ENCODE measurements around the gene CHP1.

DNA sequence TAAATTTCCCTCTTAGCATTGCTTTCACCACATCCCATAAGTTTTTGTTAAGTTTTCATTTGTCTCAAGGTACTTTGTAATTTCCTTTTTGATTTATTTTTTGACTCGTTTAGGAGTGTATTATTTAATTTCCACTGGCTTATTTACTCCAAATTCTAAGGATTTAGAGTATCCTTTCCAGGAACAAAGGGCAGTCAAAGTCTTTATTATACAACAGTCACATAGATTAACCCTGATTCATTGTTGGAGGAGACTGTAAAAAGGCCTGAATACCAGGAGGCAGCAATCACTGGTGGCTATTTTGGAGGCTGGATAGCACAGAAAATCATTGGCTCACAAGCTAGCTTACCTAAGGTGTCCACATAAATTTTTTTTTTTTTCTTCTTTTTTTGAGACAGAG is 61.5 kb downstream of the CHP1 start:
- TF ChIP-seq, protein P1, sequence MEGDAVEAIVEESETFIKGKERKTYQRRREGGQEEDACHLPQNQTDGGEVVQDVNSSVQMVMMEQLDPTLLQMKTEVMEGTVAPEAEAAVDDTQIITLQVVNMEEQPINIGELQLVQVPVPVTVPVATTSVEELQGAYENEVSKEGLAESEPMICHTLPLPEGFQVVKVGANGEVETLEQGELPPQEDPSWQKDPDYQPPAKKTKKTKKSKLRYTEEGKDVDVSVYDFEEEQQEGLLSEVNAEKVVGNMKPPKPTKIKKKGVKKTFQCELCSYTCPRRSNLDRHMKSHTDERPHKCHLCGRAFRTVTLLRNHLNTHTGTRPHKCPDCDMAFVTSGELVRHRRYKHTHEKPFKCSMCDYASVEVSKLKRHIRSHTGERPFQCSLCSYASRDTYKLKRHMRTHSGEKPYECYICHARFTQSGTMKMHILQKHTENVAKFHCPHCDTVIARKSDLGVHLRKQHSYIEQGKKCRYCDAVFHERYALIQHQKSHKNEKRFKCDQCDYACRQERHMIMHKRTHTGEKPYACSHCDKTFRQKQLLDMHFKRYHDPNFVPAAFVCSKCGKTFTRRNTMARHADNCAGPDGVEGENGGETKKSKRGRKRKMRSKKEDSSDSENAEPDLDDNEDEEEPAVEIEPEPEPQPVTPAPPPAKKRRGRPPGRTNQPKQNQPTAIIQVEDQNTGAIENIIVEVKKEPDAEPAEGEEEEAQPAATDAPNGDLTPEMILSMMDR (IDR thresholded peaks at IDR 0.05; ENCODE audit: insufficient read depth, low read length), result no peak
- no peak for TF ChIP-seq POLR2AphosphoS5 (IDR thresholded peaks at IDR 0.05; ENCODE audit: low read depth)
- TF ChIP-seq, protein P2, sequence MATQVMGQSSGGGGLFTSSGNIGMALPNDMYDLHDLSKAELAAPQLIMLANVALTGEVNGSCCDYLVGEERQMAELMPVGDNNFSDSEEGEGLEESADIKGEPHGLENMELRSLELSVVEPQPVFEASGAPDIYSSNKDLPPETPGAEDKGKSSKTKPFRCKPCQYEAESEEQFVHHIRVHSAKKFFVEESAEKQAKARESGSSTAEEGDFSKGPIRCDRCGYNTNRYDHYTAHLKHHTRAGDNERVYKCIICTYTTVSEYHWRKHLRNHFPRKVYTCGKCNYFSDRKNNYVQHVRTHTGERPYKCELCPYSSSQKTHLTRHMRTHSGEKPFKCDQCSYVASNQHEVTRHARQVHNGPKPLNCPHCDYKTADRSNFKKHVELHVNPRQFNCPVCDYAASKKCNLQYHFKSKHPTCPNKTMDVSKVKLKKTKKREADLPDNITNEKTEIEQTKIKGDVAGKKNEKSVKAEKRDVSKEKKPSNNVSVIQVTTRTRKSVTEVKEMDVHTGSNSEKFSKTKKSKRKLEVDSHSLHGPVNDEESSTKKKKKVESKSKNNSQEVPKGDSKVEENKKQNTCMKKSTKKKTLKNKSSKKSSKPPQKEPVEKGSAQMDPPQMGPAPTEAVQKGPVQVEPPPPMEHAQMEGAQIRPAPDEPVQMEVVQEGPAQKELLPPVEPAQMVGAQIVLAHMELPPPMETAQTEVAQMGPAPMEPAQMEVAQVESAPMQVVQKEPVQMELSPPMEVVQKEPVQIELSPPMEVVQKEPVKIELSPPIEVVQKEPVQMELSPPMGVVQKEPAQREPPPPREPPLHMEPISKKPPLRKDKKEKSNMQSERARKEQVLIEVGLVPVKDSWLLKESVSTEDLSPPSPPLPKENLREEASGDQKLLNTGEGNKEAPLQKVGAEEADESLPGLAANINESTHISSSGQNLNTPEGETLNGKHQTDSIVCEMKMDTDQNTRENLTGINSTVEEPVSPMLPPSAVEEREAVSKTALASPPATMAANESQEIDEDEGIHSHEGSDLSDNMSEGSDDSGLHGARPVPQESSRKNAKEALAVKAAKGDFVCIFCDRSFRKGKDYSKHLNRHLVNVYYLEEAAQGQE (IDR thresholded peaks at IDR 0.05; ENCODE audit: insufficient replicate concordance, low read depth), result no peak
- TF ChIP-seq GABPA (IDR thresholded peaks at IDR 0.05; ENCODE audit: low read depth), result no peak
- TF ChIP-seq SPI1 (IDR thresholded peaks at IDR 0.05; ENCODE audit: borderline replicate concordance, low read depth), result no peak

Data from HL-60 (cell line).